Activated naive CD4-positive, alpha-beta T cell (primary cell): ENCODE measurements around the gene NAV3.

ENCODE experiments used
- DNase-seq, 4 experiments: peaks; one replicate each; lab custom pipeline; 2025; lab: John Stamatoyannopoulos, UW

Gene NAV3

GRCh38 chr12:77830583-77831351 is at the start of gene NAV3:
Gene NAV3 (plus strand): TSS chr12:77830894. CDS start chr12:77831462, 568 bp downstream.
- no peak for DNase-seq

GRCh38 chr12:77782034-77782433 is 48.7 kb upstream of the NAV3 start:
- no peak for DNase-seq

GRCh38 chr12:77782766-77783165 is 47.9 kb upstream of the NAV3 start:
- DNase-seq, result no peak

GRCh38 chr12:77785211-77785610 is 45.5 kb upstream of the NAV3 start:
- DNase-seq, result no peak

GRCh38 chr12:77786675-77787074 is 44.0 kb upstream of the NAV3 start:
- no peak for DNase-seq

GRCh38 chr12:77788231-77789168 is 42.2 kb upstream of the NAV3 start:
- DNase-seq, result no peak

GRCh38 chr12:77795699-77796098 is 35.0 kb upstream of the NAV3 start:
- no peak for DNase-seq

GRCh38 chr12:77796775-77797174 is 33.9 kb upstream of the NAV3 start:
- no peak for DNase-seq

GRCh38 chr12:77800501-77800900 is 30.2 kb upstream of the NAV3 start:
- no peak for DNase-seq

GRCh38 chr12:77808534-77808933 is 22.2 kb upstream of the NAV3 start:
- no peak for DNase-seq

- DNase-seq, result no peak
Measured at GRCh38 chr12:77813558-77813957, 17.1 kb upstream of the NAV3 start.

- no peak for DNase-seq
Measured at GRCh38 chr12:77814386-77814785, 16.3 kb upstream of the NAV3 start.

GRCh38 chr12:77816196-77816595 is 14.5 kb upstream of the NAV3 start:
- no peak for DNase-seq

GRCh38 chr12:77817276-77817675 is 13.4 kb upstream of the NAV3 start:
- no peak for DNase-seq

- no peak for DNase-seq
Measured at GRCh38 chr12:77818351-77818750, 12.3 kb upstream of the NAV3 start.

- DNase-seq, result no peak
Measured at GRCh38 chr12:77821699-77822203, 8.9 kb upstream of the NAV3 start.

GRCh38 chr12:77833329-77833728 is 2.6 kb downstream of the NAV3 start:
- DNase-seq, result no peak

GRCh38 chr12:77834618-77835017 is 3.9 kb downstream of the NAV3 start:
- no peak for DNase-seq

- DNase-seq, result no peak
Measured at GRCh38 chr12:77835969-77836368, 5.3 kb downstream of the NAV3 start.

- DNase-seq, result no peak
Measured at GRCh38 chr12:77837876-77838291, 7.2 kb downstream of the NAV3 start.

GRCh38 chr12:77841521-77841920 is 10.8 kb downstream of the NAV3 start:
- no peak for DNase-seq

- no peak for DNase-seq
Measured at GRCh38 chr12:77842430-77842829, 11.7 kb downstream of the NAV3 start.

- no peak for DNase-seq
Measured at GRCh38 chr12:77845831-77846230, 15.1 kb downstream of the NAV3 start.
